ENCODE measurements around the gene ENOSF1.
A peak's percentile ranks its signal among the peaks of the same experiment; 100 is the strongest.

Gene ENOSF1

GRCh38 chr18:725646-726045 lies 13.2 kb upstream of the ENOSF1 start:
- no peak overlapping the region for H3K18ac ChIP-seq (ENCODE audit: low read length)

DNA sequence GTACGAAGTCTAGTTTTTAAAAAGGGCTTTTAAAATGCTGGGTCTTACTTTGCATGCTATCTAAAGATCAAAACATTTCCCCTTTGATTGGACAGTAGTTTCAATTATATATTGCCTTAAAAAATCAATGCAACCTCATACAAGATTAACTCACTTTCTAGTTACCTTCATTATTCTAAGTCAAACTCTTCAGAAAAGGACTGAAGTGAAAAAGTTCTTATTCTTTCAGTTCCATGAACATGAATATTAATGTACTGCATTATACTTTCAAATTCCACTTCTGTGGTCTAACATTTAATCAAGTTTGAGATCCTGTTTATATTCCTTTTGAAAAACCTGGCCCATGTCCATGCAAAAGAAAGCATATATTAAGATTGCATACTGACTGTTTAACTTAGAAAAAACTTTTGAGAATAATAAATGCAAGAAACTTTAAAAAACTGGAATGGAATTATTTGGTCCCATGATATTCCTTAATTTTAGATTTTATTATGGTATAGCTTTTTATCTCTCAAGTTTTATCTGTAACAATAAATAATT lies 11.2 kb upstream of the ENOSF1 start:
- H2BK120ac ChIP-seq (ENCODE audit: low read depth, low read length) = no peak overlapping the region
- H3K56ac ChIP-seq (ENCODE audit: low read length) = no peak overlapping the region
- no peaks in the 10 kb centered on the region for H3K36me3 ChIP-seq (ENCODE audit: control insufficient read depth, insufficient read depth, low read length)
- no peak overlapping the region for H3K4me2 ChIP-seq (ENCODE audit: low read length)
- no peaks in the 10 kb centered on the region for H3K27me3 ChIP-seq (ENCODE audit: insufficient read depth, low read length, poor library complexity)
- no peaks in the 10 kb centered on the region for H3K79me2 ChIP-seq (ENCODE audit: control insufficient read depth, insufficient read depth, low read length)
- H4K8ac ChIP-seq (ENCODE audit: low read depth, low read length) = no peak overlapping the region
- no peak overlapping the region for H4K5ac ChIP-seq (ENCODE audit: low read length)
- DNase-seq = no peak
- no peak overlapping the region for H3K4ac ChIP-seq (ENCODE audit: low read depth, low read length)
- whole genome bisulfite sequencing (ENCODE audit: extremely low coverage, insufficient coverage, low lambda C conversion rate) = no CpG with 5 or more reads among the region's 1 CpG
- H3K23ac ChIP-seq (ENCODE audit: low read length) = no peak overlapping the region
- no peak overlapping the region for H3K9ac ChIP-seq (ENCODE audit: low read length)
- no peak overlapping the region for H2BK15ac ChIP-seq (replicated peaks; ENCODE audit: low read depth)
- H3K4me3 ChIP-seq (ENCODE audit: low read length) = no peak overlapping the region
- H3K18ac ChIP-seq (ENCODE audit: low read length) = no peak overlapping the region
- no peak overlapping the region for H3K27ac ChIP-seq (ENCODE audit: low read depth, low read length)
- no peaks in the 10 kb centered on the region for H3K4me1 ChIP-seq (ENCODE audit: control insufficient read depth, low read depth, low read length)
- no peak overlapping the region for H2BK5ac ChIP-seq (ENCODE audit: low read length)
- no peaks in the 10 kb centered on the region for H3K79me1 ChIP-seq (ENCODE audit: low read length)
- H2AK5ac ChIP-seq (ENCODE audit: low read length) = no peak overlapping the region

More at GRCh38 chr18:725646-726045, 13.2 kb upstream of the ENOSF1 start:
- no peaks in the 10 kb centered on the region for H3K4me1 ChIP-seq (ENCODE audit: control insufficient read depth, low read depth, low read length)
- no peak overlapping the region for H3K23ac ChIP-seq (ENCODE audit: low read length)
- H3K9ac ChIP-seq (ENCODE audit: low read length) = no peak overlapping the region
- no peak overlapping the region for H3K4me2 ChIP-seq (ENCODE audit: low read length)
- H4K5ac ChIP-seq (ENCODE audit: low read length) = no peak overlapping the region
- no peak overlapping the region for H2BK15ac ChIP-seq (replicated peaks; ENCODE audit: low read depth)
- no peak overlapping the region for H3K56ac ChIP-seq (ENCODE audit: low read length)
- no CpG with 5 or more reads among the region's 9 CpGs for WGBS (ENCODE audit: extremely low coverage, insufficient coverage, low lambda C conversion rate)
- H3K27me3 ChIP-seq (ENCODE audit: insufficient read depth, low read length, poor library complexity) = no peaks in the 10 kb centered on the region
- H3K36me3 ChIP-seq (ENCODE audit: control insufficient read depth, insufficient read depth, low read length) = no peaks in the 10 kb centered on the region
- no peak overlapping the region for H3K27ac ChIP-seq (ENCODE audit: low read depth, low read length)
- H3K79me2 ChIP-seq (ENCODE audit: control insufficient read depth, insufficient read depth, low read length) = no peaks in the 10 kb centered on the region
- no peak overlapping the region for H2AK5ac ChIP-seq (ENCODE audit: low read length)
- no peak overlapping the region for H2BK5ac ChIP-seq (ENCODE audit: low read length)
- H3K4ac ChIP-seq (ENCODE audit: low read depth, low read length) = no peak overlapping the region
- no peak overlapping the region for H2BK120ac ChIP-seq (ENCODE audit: low read depth, low read length)
- H3K79me1 ChIP-seq (ENCODE audit: low read length) = no peaks in the 10 kb centered on the region
- DNase-seq = no peak
- H4K8ac ChIP-seq (ENCODE audit: low read depth, low read length) = no peak overlapping the region
- H3K4me3 ChIP-seq (ENCODE audit: low read length) = no peak overlapping the region

DNA sequence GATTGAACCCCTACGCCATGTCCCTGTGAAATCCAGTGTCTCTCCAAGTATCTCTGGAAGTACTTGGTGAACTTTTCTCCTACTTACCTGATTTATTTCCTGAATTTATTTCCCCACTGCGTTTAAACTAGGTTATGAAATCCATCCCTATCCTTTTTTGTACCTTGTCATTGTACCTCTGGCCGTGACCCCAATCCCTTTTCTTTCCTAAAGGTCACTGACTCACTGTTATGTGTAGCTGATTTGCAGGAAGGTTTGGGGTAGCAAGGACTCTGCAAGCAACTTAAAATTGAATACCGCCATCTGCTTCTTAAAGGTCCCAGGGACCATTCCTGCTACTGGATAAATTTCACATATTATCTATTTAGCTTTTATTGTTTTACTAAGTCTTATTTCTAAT lies 4.6 kb upstream of the ENOSF1 start:
- Histone ChIP-seq H2BK5ac (ENCODE audit: low read length) (no peak overlapping the region), H3K79me2 (ENCODE audit: control insufficient read depth, insufficient read depth, low read length) (no peaks in the 10 kb centered on the region), H3K4me1 (ENCODE audit: control insufficient read depth, low read depth, low read length) (no peaks in the 10 kb centered on the region), H2BK15ac (replicated peaks; ENCODE audit: low read depth) (no peak overlapping the region), H2BK120ac (ENCODE audit: low read depth, low read length) (no peak overlapping the region), H4K5ac (ENCODE audit: low read length) (no peak overlapping the region), H3K79me1 (ENCODE audit: low read length) (no peaks in the 10 kb centered on the region), H3K36me3 (ENCODE audit: control insufficient read depth, insufficient read depth, low read length) (no peaks in the 10 kb centered on the region), H3K4ac (ENCODE audit: low read depth, low read length) (no peak overlapping the region), H3K27ac (ENCODE audit: low read depth, low read length) (no peak overlapping the region), H3K18ac (ENCODE audit: low read length) (no peak overlapping the region), H2AK5ac (ENCODE audit: low read length) (no peak overlapping the region), H3K4me2 (ENCODE audit: low read length) (no peak overlapping the region), H3K4me3 (ENCODE audit: low read length) (no peak overlapping the region), H3K23ac (ENCODE audit: low read length) (no peak overlapping the region), H3K9ac (ENCODE audit: low read length) (no peak overlapping the region), H3K56ac (ENCODE audit: low read length) (no peak overlapping the region), H4K8ac (ENCODE audit: low read depth, low read length) (no peak overlapping the region), H3K27me3 (ENCODE audit: insufficient read depth, low read length, poor library complexity) (no peaks in the 10 kb centered on the region)
- no CpG with 5 or more reads among the region's 4 CpGs for WGBS (ENCODE audit: extremely low coverage, insufficient coverage, low lambda C conversion rate)
- DNase-seq = no peak

GRCh38 chr18:715626-716025 lies 3.2 kb upstream of the ENOSF1 start:
- Histone ChIP-seq H3K4me2 (ENCODE audit: low read length) (no peak overlapping the region), H3K4ac (ENCODE audit: low read depth, low read length) (no peak overlapping the region), H3K56ac (ENCODE audit: low read length) (no peak overlapping the region), H3K4me3 (ENCODE audit: low read length) (no peak overlapping the region), H3K27me3 (ENCODE audit: insufficient read depth, low read length, poor library complexity) (no peaks in the 10 kb centered on the region), H4K5ac (ENCODE audit: low read length) (no peak overlapping the region), H2BK5ac (ENCODE audit: low read length) (no peak overlapping the region), H2AK5ac (ENCODE audit: low read length) (no peak overlapping the region), H3K79me2 (ENCODE audit: control insufficient read depth, insufficient read depth, low read length) (peaks cover 9% of the 10 kb centered on the region), H3K18ac (ENCODE audit: low read length) (no peak overlapping the region), H3K4me1 (ENCODE audit: control insufficient read depth, low read depth, low read length) (no peaks in the 10 kb centered on the region), H3K36me3 (ENCODE audit: control insufficient read depth, insufficient read depth, low read length) (no peaks in the 10 kb centered on the region), H3K9ac (ENCODE audit: low read length) (no peak overlapping the region), H3K79me1 (ENCODE audit: low read length) (peaks cover 6% of the 10 kb centered on the region), H3K27ac (ENCODE audit: low read depth, low read length) (no peak overlapping the region), H3K23ac (ENCODE audit: low read length) (no peak overlapping the region), H2BK15ac (replicated peaks; ENCODE audit: low read depth) (no peak overlapping the region), H2BK120ac (ENCODE audit: low read depth, low read length) (no peak overlapping the region), H4K8ac (ENCODE audit: low read depth, low read length) (no peak overlapping the region)
- no CpG with 5 or more reads among the region's 1 CpG for WGBS (ENCODE audit: extremely low coverage, insufficient coverage, low lambda C conversion rate)
- no peak for DNase-seq

GRCh38 chr18:713135-713490 lies 683 bp upstream of the ENOSF1 start:
- Histone ChIP-seq H3K9ac (ENCODE audit: low read length) (peak overlapping the region; percentile 69), H3K79me1 (ENCODE audit: low read length) (peaks cover 11% of the 10 kb centered on the region), H3K27ac (ENCODE audit: low read depth, low read length) (no peak overlapping the region), H3K23ac (ENCODE audit: low read length) (no peak overlapping the region), H3K4me2 (ENCODE audit: low read length) (peak overlapping the region; percentile 50), H3K4ac (ENCODE audit: low read depth, low read length) (no peak overlapping the region), H3K36me3 (ENCODE audit: control insufficient read depth, insufficient read depth, low read length) (no peaks in the 10 kb centered on the region), H3K18ac (ENCODE audit: low read length) (no peak overlapping the region), H2BK15ac (replicated peaks; ENCODE audit: low read depth) (no peak overlapping the region), H2BK120ac (ENCODE audit: low read depth, low read length) (no peak overlapping the region), H2AK5ac (ENCODE audit: low read length) (no peak overlapping the region), H3K27me3 (ENCODE audit: insufficient read depth, low read length, poor library complexity) (no peaks in the 10 kb centered on the region), H3K4me1 (ENCODE audit: control insufficient read depth, low read depth, low read length) (no peaks in the 10 kb centered on the region), H3K79me2 (ENCODE audit: control insufficient read depth, insufficient read depth, low read length) (peaks cover 13% of the 10 kb centered on the region), H2BK5ac (ENCODE audit: low read length) (no peak overlapping the region), H3K56ac (ENCODE audit: low read length) (peak overlapping the region; percentile 87), H3K4me3 (ENCODE audit: low read length) (no peak overlapping the region), H4K8ac (ENCODE audit: low read depth, low read length) (no peak overlapping the region), H4K5ac (ENCODE audit: low read length) (no peak overlapping the region)
- WGBS (ENCODE audit: extremely low coverage, insufficient coverage, low lambda C conversion rate) = no CpG with 5 or more reads among the region's 23 CpGs
- DNase-seq = no peak
